ENCODE measurements around the gene UBTF.

Gene UBTF

GRCh38 chr17:44262654-44263225 is 43.3 kb upstream of the UBTF start:
- TF ChIP-seq ZFX (IDR thresholded peaks at IDR 0.05) = no peak
- TF ChIP-seq, protein P1, sequence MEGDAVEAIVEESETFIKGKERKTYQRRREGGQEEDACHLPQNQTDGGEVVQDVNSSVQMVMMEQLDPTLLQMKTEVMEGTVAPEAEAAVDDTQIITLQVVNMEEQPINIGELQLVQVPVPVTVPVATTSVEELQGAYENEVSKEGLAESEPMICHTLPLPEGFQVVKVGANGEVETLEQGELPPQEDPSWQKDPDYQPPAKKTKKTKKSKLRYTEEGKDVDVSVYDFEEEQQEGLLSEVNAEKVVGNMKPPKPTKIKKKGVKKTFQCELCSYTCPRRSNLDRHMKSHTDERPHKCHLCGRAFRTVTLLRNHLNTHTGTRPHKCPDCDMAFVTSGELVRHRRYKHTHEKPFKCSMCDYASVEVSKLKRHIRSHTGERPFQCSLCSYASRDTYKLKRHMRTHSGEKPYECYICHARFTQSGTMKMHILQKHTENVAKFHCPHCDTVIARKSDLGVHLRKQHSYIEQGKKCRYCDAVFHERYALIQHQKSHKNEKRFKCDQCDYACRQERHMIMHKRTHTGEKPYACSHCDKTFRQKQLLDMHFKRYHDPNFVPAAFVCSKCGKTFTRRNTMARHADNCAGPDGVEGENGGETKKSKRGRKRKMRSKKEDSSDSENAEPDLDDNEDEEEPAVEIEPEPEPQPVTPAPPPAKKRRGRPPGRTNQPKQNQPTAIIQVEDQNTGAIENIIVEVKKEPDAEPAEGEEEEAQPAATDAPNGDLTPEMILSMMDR (conservative IDR thresholded peaks at IDR 0.05) = no peak
- H3K27ac ChIP-seq = no peak overlapping the region

DNA sequence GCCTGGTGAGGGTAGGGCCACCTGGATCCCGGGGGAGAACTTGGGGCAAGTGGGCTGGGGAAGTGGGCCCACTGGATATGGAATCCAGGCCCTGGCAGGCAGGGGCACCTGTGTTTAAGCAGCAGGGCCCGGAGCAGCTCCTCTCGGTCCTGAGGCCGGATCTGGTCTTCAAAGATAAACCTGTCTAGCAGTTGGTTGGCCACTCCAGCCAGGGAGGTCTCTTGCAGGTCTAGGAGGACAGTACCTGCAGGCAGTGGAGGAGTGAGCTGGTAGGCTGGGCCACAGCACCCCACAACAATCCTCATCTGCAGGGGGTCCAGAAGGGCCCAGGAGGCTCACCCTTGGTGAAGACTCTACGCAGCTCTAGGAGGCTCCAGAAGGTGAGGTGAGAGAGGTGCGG is 40.8 kb upstream of the UBTF start:
- TF ChIP-seq ZFX (IDR thresholded peaks at IDR 0.05) = no peak
- TF ChIP-seq, protein P1 (conservative IDR thresholded peaks at IDR 0.05) = no peak
- no peak overlapping the region for H3K27ac ChIP-seq

GRCh38 chr17:44258811-44259351 is 39.4 kb upstream of the UBTF start:
- TF ChIP-seq, protein P1 (conservative IDR thresholded peaks at IDR 0.05) = no peak
- TF ChIP-seq ZFX (IDR thresholded peaks at IDR 0.05) = no peak
- H3K27ac ChIP-seq = no peak overlapping the region

- no peak overlapping the region for H3K27ac ChIP-seq
- TF ChIP-seq, protein P1 (conservative IDR thresholded peaks at IDR 0.05) = no peak
- TF ChIP-seq ZFX (IDR thresholded peaks at IDR 0.05) = no peak
These were observed 38.6 kb upstream of the UBTF start for GRCh38 chr17:44257815-44258760.

DNA sequence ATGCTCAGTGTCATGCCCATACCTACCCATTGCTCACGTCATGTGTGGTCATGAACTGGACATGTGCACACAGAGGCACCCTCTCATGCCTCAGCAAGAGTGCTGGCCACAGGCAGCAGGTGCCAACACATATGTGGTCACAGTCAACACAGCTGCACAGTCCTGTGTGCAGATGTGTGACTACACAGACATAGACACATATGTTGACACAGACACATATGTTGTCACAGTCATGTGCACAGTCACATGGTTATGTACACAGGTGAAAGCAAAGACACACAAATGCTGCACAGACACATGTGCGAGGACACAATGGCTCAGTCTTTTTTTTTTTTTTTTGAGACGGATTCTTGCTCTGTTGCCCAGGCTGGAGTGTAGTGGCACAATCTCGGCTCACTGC is 37.2 kb upstream of the UBTF start:
- TF ChIP-seq, protein P1 (conservative IDR thresholded peaks at IDR 0.05) = no peak
- H3K27ac ChIP-seq = no peak overlapping the region

- H3K27ac ChIP-seq = no peak overlapping the region
These were observed 36.4 kb upstream of the UBTF start for GRCh38 chr17:44255915-44256314.

More at GRCh38 chr17:44255915-44256314, 36.4 kb upstream of the UBTF start:
- TF ChIP-seq, protein P1 (conservative IDR thresholded peaks at IDR 0.05) = no peak
- no peak for TF ChIP-seq ZFX (IDR thresholded peaks at IDR 0.05)
